Activated T-cell treated with anti-CD3 and anti-CD28 coated beads for 4 hours (primary cell): ENCODE results near the gene SPANXN5.
"Not testable (repeated sequence)": the region's sequence is repeated elsewhere in the genome, so short reads cannot be mapped to it uniquely, and the experiment has no call there.

Experiments
- DNase-seq: peaks from one replicate; pipeline ENCODE4 v3.0.0-alpha.2; 2020

SPANXN5 gene

GRCh38 chrX:52797327-52797726, at the start of gene SPANXN5:
Gene SPANXN5, minus strand, starts transcription at chrX:52797427. Its CDS starts 79 bp downstream, at chrX:52797348.
- not testable (repeated sequence) for DNase-seq

DNA sequence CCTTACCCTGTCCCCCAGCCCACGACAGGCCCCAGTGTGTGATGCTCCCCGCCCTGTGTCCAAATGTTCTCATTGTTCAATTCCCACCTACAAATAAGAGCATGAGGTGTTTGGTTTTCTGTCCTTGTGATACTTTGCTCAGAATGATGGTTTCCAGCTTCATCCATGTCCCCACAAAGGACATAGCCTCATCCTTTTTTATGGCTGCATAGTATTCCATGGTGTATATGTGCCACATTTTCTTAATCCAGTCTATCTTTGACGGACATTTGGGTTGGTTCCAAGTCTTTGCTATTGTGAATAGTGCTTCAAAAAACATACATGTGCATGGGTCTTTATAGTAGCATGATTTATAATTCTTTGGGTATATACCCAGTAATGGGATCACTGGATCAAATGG, 46.4 kb upstream of the SPANXN5 start:
- not testable (repeated sequence) for DNase-seq

- no peak for DNase-seq
These were observed 41.9 kb upstream of the SPANXN5 start for GRCh38 chrX:52839137-52839536.

GRCh38 chrX:52830551-52830950, 33.3 kb upstream of the SPANXN5 start:
- no peak for DNase-seq

GRCh38 chrX:52824608-52825007, 27.4 kb upstream of the SPANXN5 start:
- no peak for DNase-seq

- DNase-seq: no peak
These were observed 24.0 kb upstream of the SPANXN5 start for GRCh38 chrX:52821079-52821760.

- DNase-seq: no peak
These were observed 22.6 kb upstream of the SPANXN5 start for GRCh38 chrX:52819788-52820187.

GRCh38 chrX:52811065-52811625, 13.9 kb upstream of the SPANXN5 start, which contains the start of gene XAGE5:
Gene XAGE5, plus strand, starts transcription at chrX:52811287. Its CDS starts 1,280 bp downstream, at chrX:52812567.
- DNase-seq: no peak

- DNase-seq: not testable (repeated sequence)
These were observed 7.6 kb upstream of the SPANXN5 start for GRCh38 chrX:52804876-52805275.

DNA sequence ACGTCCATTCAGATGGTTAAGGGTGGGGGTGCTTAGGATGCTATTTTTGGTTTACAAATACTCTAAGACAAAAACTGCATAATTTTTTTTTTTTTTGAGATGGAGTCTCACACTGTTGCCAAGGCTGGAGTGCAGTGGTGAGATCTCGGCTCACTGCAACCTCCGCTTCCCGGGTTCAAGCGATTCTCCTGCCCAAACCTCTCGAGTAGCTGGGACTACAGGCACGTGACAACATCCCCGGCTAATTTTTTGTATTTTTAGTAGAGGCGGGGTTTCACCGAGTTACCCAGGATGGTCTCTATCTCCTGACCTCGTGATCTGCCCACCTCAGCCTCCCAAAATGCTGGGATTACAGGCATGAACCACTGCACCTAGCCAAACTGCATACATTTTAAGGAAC, 23.7 kb downstream of the SPANXN5 start:
- DNase-seq: not testable (repeated sequence)

- not testable (repeated sequence) for DNase-seq
These were observed 31.2 kb downstream of the SPANXN5 start for GRCh38 chrX:52765983-52766382.

DNA sequence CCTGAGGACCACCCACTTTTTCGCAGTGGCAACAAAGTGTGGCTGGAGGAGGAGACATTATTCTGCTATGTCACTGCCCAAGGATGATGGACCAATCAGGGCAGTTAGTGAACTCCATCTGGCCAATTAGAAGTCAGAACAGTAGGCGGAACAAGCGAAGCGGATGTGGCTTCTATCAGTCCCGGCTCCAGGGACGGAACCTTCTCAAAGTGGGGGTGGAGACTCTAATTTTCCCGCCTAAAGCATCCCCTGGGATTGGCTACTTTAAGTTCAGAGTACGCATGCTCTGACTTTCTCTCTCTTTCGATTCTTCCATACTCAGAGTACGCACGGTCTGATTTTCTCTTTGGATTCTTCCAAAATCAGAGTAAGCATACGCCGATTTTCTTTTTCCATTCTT, 46.3 kb downstream of the SPANXN5 start, which contains the start of gene SSX2B:
SSX2B (plus strand) TSS at position 301 of the 400 bp plus-strand sequence. CDS start 1,429 bp downstream, outside the sequence.
- DNase-seq: not testable (repeated sequence)
